Aorta (tissue), 5 donors: ENCODE results near the gene CFDP1. TPM values are rescaled to one million over a fixed set of nuclear protein-coding genes. Genes with fewer than 3 reads are reported as not detected.
A peak's percentile ranks its signal among the peaks of the same experiment; 100 is the strongest.

Experiments
- ATAC-seq: fragments of 200-7000 bp; cut with Tn5 transposase; one replicate; pipeline ENCODE4 v1.9.1; 2022; ENCODE audit warnings: moderate library complexity; ENCODE audit not compliant: low FRiP score
- DNase-seq, 2 donors: peaks; one replicate each; pipeline ENCODE4 v3.0.0-alpha.2; 2020
- H3K27ac ChIP-seq, 2 donors: one replicate each; pipeline ENCODE4 v1.5.1; 2013; ENCODE audit warnings: low read length in 2 of 2, mild to moderate bottlenecking in 2 of 2, moderate library complexity in 2 of 2, control low read depth in 1 of 2, inconsistent platforms in 1 of 2, low read depth in 1 of 2
- H3K27me3 ChIP-seq, 2 donors: one replicate each; pipeline ENCODE4 v1.6.1; 2013; ENCODE audit warnings: control low read depth in 1 of 2, low read length in 1 of 2, mild to moderate bottlenecking in 1 of 2, moderate library complexity in 1 of 2; ENCODE audit not compliant: insufficient read depth in 2 of 2, control insufficient read depth in 1 of 2
- H3K36me3 ChIP-seq, 2 donors: one replicate each; pipeline ENCODE4 v1.6.1; 2013; ENCODE audit warnings: control low read depth in 1 of 2, low read length in 1 of 2, mild to moderate bottlenecking in 1 of 2; ENCODE audit not compliant: insufficient read depth in 2 of 2, control insufficient read depth in 1 of 2
- H3K4me1 ChIP-seq, 2 donors: one replicate each; pipeline ENCODE4 v1.6.1; 2013; ENCODE audit warnings: low read length in 2 of 2, control low read depth in 1 of 2, mild to moderate bottlenecking in 1 of 2, moderate library complexity in 1 of 2; ENCODE audit not compliant: insufficient read depth in 2 of 2, control insufficient read depth in 1 of 2
- H3K4me3 ChIP-seq, 2 donors: one replicate each; pipeline ENCODE4 v1.5.1; 2013; ENCODE audit warnings: low read length in 2 of 2, control low read depth in 1 of 2, mild to moderate bottlenecking in 1 of 2
- H3K9me3 ChIP-seq: one replicate; pipeline ENCODE4 v1.6.1; 2013; ENCODE audit warnings: mild to moderate bottlenecking, low read length; ENCODE audit not compliant: control insufficient read depth
- WGBS, 2 donors: extraction: QIAGEN DNeasy Blood & Tissue Kit; methylation state at CpG; one replicate each; pipeline ENCODE4 v1.1.7; 2013; 5-methylcytosine and 5-hydroxymethylcytosine counted together
- intact Hi-C, 2 donors: fragments of 100-400 bp; cut with DNase I; formaldehyde crosslinking; loops; one replicate each; pipeline versions ENCODE4 v1.14.2 to v1.15.0; 2022
- polyA plus RNA-seq, 2 donors: library from polyadenylated mRNA; stranded (reverse); fragments of 200-250 nt; gene quantifications; one replicate each; pipeline ENCODE4 v1.2.3, GENCODE V29; 2013
- total RNA-seq, 2 donors: library from RNA; stranded (reverse); fragmentation: NEBNext Ultra II Directional; extraction: Animal tissue kit (Norgen Biotek cat#: 25700); gene quantifications; one replicate each; pipeline ENCODE4 v1.2.1, GENCODE V29; 2021
- donor health status: healthy with polysubstance abuse.
- donor health status: Bipolar disorder and iron deficiency.
- donor health status: DM: no; HTN: no; CAD: no.
- donor health status: DM: no; HTN: no; CAD: no.
- donor health status: DM: yes; HTN: yes; CAD: no.

CFDP1 gene
- total and polyA plus RNA-seq, 4 donors: 52.8 to 111 (median 57.5) TPM

DNA sequence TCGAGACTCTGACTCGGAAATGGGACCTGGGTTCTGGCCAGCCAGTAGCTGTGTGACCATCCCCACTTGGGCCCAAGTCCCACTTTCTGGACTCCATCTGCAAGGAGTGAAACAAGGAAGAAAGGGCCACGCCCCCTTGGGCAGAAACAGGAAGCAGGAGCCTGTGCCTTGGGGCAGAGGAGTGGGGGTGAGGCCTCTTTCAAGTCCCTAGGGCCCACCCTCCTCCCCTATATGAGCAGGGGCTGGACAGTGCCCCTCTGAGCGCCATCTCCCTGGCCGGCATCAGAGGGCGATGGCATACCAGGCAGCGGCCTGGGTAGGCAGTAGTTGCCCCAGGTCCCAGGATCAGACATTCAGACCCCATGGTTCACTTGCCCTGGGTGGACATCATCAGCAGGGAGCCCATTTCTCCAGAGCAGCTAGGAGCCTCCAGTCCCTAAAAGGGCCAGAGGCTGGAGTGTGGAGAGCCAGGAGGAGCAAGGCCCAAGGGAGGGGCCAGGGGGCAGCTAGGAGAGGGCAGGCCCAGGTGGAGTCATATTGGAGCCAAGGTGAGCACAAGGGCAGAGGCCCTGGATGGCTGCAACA lies 189.0 kb downstream of the CFDP1 start:
- intact Hi-C loops: no loop called here
- no peaks in the 10 kb centered on the region for H3K27me3 ChIP-seq
- ATAC-seq (peak; percentile 3), DNase-seq (peak; percentile 91 to 92)
- H3K9me3 ChIP-seq: no peaks in the 10 kb centered on the region
- H3K4me3 ChIP-seq: no peak overlapping the region
- H3K36me3 ChIP-seq: no peaks in the 10 kb centered on the region
- 24 to 25% methylated on average over 7 of the region's 7 CpGs for WGBS, 2 donors
- H3K4me1 ChIP-seq: peaks cover 0 to 8% of the 10 kb centered on the region in 2 donors
- H3K27ac ChIP-seq: peak overlapping the region; percentile 64 to 95

Other genes starting within 250 kb of the CFDP1 start
- gene CTRB2, start 226.3 kb downstream of the CFDP1 start, total RNA-seq: 10 to 100 TPM in 1 of 2 donors, 1 to 10 TPM in 1; 9.1 to 11.6 TPM
- 10 to 100 TPM; 12.7 to 19.0 TPM for gene CTRB2, start 226.3 kb downstream of the CFDP1 start, polyA plus RNA-seq
- gene CTRB1, start 214.5 kb downstream of the CFDP1 start, total RNA-seq: 1 to 10 TPM; 3.4 to 6.8 TPM
- gene CTRB1, start 214.5 kb downstream of the CFDP1 start, polyA plus RNA-seq: 10 to 100 TPM in 1 of 2 donors, 1 to 10 TPM in 1; 5.7 to 17.4 TPM
- 100 to 1,000 TPM; 125 to 140 TPM for gene BCAR1, start 181.9 kb downstream of the CFDP1 start, total RNA-seq
- 10 to 100 TPM; 28.7 to 56.3 TPM for gene BCAR1, start 181.9 kb downstream of the CFDP1 start, polyA plus RNA-seq
- gene TMEM170A, start 31.2 kb upstream of the CFDP1 start, total RNA-seq: 10 to 100 TPM; 20.5 to 21.5 TPM
- gene TMEM170A, start 31.2 kb upstream of the CFDP1 start, polyA plus RNA-seq: 1 to 10 TPM; 4.2 to 5.6 TPM
- 1 to 10 TPM; 2.4 to 6.0 TPM for gene CHST6, start 61.9 kb upstream of the CFDP1 start, total RNA-seq
- under 1 TPM; 0.49 to 0.88 TPM for gene CHST6, start 61.9 kb upstream of the CFDP1 start, polyA plus RNA-seq
- gene CHST5, start 102.6 kb upstream of the CFDP1 start, total RNA-seq: not detected
- 1 to 10 TPM in 1 of 2 donors, under 1 TPM in 1; 0.97 to 1.5 TPM for gene CHST5, start 102.6 kb upstream of the CFDP1 start, polyA plus RNA-seq
- gene TMEM231, start 122.7 kb upstream of the CFDP1 start, total RNA-seq: 10 to 100 TPM in 1 of 2 donors, 1 to 10 TPM in 1; 6.8 to 10.3 TPM
- 10 to 100 TPM in 1 of 2 donors, 1 to 10 TPM in 1; 2.3 to 11.0 TPM for gene TMEM231, start 122.7 kb upstream of the CFDP1 start, polyA plus RNA-seq
- gene GABARAPL2, start 132.9 kb upstream of the CFDP1 start, total RNA-seq: 100 to 1,000 TPM; 106 to 154 TPM
- 100 to 1,000 TPM; 198 to 237 TPM for gene GABARAPL2, start 132.9 kb upstream of the CFDP1 start, polyA plus RNA-seq
- 10 to 100 TPM; 25.4 to 44.0 TPM for gene ADAT1, start 189.8 kb upstream of the CFDP1 start, total RNA-seq
- 10 to 100 TPM in 1 of 2 donors, 1 to 10 TPM in 1; 7.5 to 19.2 TPM for gene ADAT1, start 189.8 kb upstream of the CFDP1 start, polyA plus RNA-seq
- gene KARS1, start 214.2 kb upstream of the CFDP1 start, total RNA-seq: 10 to 100 TPM; 60.4 to 69.8 TPM
- gene KARS1, start 214.2 kb upstream of the CFDP1 start, polyA plus RNA-seq: 10 to 100 TPM; 64.4 to 73.2 TPM
- gene TERF2IP, start 214.3 kb upstream of the CFDP1 start, total RNA-seq: 10 to 100 TPM; 59.5 to 66.3 TPM
- gene TERF2IP, start 214.3 kb upstream of the CFDP1 start, polyA plus RNA-seq: 10 to 100 TPM; 46.5 to 78.3 TPM
- not detected for gene CPHXL2, start 243.5 kb upstream of the CFDP1 start, total RNA-seq
- gene CPHXL2, start 243.5 kb upstream of the CFDP1 start, polyA plus RNA-seq: not detected